ENCODE data around the gene VDR.

The VDR gene

GRCh38 chr12:47868041-47868440 is 36.8 kb downstream of the VDR start:
- no peak for TF ChIP-seq POLR2AphosphoS5 (IDR thresholded peaks at IDR 0.05; ENCODE audit: low read depth, low read length)
- TF ChIP-seq SIN3A (IDR thresholded peaks at IDR 0.05; ENCODE audit: borderline replicate concordance, insufficient read depth, low read length): no peak
- TF ChIP-seq REST (IDR thresholded peaks at IDR 0.05; ENCODE audit: insufficient read depth in 1 of 2, low read depth in 2 of 2, low read length in 2 of 2): no peak
- no peak for TF ChIP-seq FOXP2 (optimal IDR thresholded peaks at IDR 0.05; ENCODE audit: borderline replicate concordance, extremely low read depth, extremely low read length, insufficient read depth)
- TF ChIP-seq TAF1 (IDR thresholded peaks at IDR 0.05; ENCODE audit: borderline replicate concordance, insufficient read depth, low read length): no peak

GRCh38 chr12:47867495-47867941 is 37.3 kb downstream of the VDR start:
- no peak for TF ChIP-seq TAF1 (IDR thresholded peaks at IDR 0.05; ENCODE audit: borderline replicate concordance, insufficient read depth, low read length)
- no peak for TF ChIP-seq POLR2AphosphoS5 (IDR thresholded peaks at IDR 0.05; ENCODE audit: low read depth, low read length)
- TF ChIP-seq FOXP2 (optimal IDR thresholded peaks at IDR 0.05; ENCODE audit: borderline replicate concordance, extremely low read depth, extremely low read length, insufficient read depth): no peak
- TF ChIP-seq SIN3A (IDR thresholded peaks at IDR 0.05; ENCODE audit: borderline replicate concordance, insufficient read depth, low read length): no peak
- TF ChIP-seq REST (IDR thresholded peaks at IDR 0.05; ENCODE audit: insufficient read depth in 1 of 2, low read depth in 2 of 2, low read length in 2 of 2): no peak

- no peak for TF ChIP-seq REST (IDR thresholded peaks at IDR 0.05; ENCODE audit: insufficient read depth in 1 of 2, low read depth in 2 of 2, low read length in 2 of 2)
- TF ChIP-seq POLR2AphosphoS5 (IDR thresholded peaks at IDR 0.05; ENCODE audit: low read depth, low read length): no peak
- TF ChIP-seq TAF1 (IDR thresholded peaks at IDR 0.05; ENCODE audit: borderline replicate concordance, insufficient read depth, low read length): no peak
- no peak for TF ChIP-seq SIN3A (IDR thresholded peaks at IDR 0.05; ENCODE audit: borderline replicate concordance, insufficient read depth, low read length)
- no peak for TF ChIP-seq FOXP2 (optimal IDR thresholded peaks at IDR 0.05; ENCODE audit: borderline replicate concordance, extremely low read depth, extremely low read length, insufficient read depth)
Measured at GRCh38 chr12:47864646-47865235, 40.1 kb downstream of the VDR start.

- TF ChIP-seq TAF1 (IDR thresholded peaks at IDR 0.05; ENCODE audit: borderline replicate concordance, insufficient read depth, low read length) (no peak), FOXP2 (optimal IDR thresholded peaks at IDR 0.05; ENCODE audit: borderline replicate concordance, extremely low read depth, extremely low read length, insufficient read depth) (no peak), REST (IDR thresholded peaks at IDR 0.05; ENCODE audit: insufficient read depth in 1 of 2, low read depth in 2 of 2, low read length in 2 of 2) (no peak), POLR2AphosphoS5 (IDR thresholded peaks at IDR 0.05; ENCODE audit: low read depth, low read length) (no peak), SIN3A (IDR thresholded peaks at IDR 0.05; ENCODE audit: borderline replicate concordance, insufficient read depth, low read length) (no peak)
Measured at GRCh38 chr12:47863985-47864384, 40.8 kb downstream of the VDR start.
